Stimulated activated naive CD8-positive, alpha-beta T cell treated with anti-CD3 and anti-CD28 coated beads, Interleukin-15, Interleukin-2, amounts not matched to agents 100 U/mL and 50 U/mL, for 24 hours (primary cell): Measurements from ENCODE around the gene RHEB.

Experiments
- ATAC-seq: fragments of 150-1000 bp; cut with Tn5 transposase; one replicate; pipeline ENCODE4 v1.10.0; 2021
- DNase-seq: peaks from one replicate; pipeline ENCODE4 v3.0.0; 2021

Gene RHEB

DNA sequence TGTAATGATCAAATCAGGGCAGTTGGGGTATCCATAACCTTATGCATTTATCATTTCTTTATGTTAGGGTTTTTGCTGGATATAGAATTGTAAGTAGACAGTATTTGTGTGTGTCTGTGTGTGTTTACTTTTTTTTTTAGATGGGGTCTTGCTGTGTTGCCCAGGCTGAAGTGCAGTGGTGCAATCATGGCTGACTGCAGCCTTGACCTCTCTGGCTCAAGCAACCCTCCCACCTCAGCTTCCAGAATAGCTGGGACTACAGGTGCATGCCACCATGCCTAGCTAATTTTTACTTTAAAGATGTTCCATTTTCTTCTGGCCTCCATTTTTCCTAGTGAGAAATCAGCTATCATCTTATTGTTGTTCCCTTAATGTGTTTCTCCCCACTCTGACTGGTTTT, 10.1 kb upstream of the RHEB start:
- DNase-seq (no peak), ATAC-seq (no peak)

DNA sequence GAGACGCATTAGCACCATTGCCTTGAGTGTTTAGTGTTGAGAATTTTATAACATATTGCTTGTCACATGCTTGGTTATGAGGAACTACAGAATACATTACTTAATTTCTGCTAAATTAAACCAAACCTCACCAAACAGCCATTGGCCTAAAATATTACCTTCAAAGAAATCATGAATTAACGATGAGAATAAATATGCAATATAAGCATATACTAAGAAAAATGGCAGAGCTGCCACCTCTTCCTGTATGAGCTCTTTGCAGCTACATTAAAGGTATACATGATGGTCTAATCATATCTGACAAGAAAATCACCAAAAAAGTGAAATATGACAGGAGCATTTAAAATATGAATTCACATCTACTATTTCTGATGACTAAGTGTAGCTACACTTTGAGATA, 5.2 kb upstream of the RHEB start:
- no peak for ATAC-seq
- no peak for DNase-seq

DNA sequence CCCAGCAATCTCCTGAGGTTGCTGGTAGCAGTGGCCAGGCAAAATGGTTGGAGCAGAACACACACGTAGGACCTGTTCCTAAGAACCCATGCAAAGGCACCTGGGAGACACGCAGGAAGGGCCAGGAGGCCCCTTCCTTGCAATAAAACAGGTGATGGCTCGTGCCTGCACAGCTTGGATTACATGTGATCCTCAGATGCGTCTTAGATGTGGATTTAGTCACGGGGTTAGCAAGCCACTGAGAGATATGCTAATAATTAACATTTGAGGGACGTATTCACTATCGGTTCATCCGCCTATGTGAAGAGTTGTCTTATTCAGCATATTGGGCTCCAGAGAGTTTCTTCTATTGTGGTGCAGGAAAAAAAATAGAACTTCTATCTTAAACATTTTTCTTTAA, 4.6 kb upstream of the RHEB start:
- ATAC-seq (no peak), DNase-seq (no peak)

DNA sequence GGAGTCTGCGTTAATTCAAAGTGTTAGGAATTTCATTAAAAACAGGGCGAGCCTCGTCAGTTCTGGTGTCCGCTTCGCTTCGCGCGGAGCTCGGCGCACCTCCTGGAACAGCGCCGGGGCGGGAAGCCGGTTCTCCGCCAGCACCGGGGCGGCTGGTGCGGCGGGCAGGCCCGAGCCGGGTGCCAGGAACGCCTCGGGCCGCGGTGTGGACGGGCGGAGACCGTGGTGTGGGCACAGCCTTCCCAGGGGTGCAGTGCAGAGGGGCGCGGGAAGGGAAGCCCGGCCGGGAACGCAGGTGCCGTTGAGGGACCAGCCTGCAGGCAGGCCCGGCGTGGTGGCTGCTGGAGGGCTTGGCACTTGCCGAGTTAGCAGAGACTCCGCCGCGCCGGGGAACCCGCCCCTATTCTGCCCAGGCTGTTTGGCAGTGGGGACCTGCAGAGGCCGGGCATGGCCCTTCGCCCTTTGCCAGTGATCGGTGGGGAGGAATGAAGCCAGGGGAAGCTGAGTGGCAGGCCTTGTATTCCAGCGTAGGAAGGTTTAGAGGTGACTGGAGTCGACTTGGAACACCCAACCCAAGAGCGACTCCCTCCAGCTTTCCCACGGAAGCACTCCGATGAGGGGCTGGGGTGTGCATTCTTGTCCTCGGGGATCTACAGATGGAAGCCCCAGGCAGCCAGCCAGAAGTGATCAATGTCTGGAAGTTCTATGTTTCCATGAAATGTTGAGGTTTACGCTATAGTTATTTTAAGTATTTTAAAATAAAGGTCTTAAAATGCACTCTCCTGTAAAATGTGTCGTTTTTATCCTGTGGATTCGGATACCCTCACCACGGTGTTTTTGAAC, 945 bp upstream of the RHEB start:
- DNase-seq (peak; percentile 57), ATAC-seq (no peak)

DNA sequence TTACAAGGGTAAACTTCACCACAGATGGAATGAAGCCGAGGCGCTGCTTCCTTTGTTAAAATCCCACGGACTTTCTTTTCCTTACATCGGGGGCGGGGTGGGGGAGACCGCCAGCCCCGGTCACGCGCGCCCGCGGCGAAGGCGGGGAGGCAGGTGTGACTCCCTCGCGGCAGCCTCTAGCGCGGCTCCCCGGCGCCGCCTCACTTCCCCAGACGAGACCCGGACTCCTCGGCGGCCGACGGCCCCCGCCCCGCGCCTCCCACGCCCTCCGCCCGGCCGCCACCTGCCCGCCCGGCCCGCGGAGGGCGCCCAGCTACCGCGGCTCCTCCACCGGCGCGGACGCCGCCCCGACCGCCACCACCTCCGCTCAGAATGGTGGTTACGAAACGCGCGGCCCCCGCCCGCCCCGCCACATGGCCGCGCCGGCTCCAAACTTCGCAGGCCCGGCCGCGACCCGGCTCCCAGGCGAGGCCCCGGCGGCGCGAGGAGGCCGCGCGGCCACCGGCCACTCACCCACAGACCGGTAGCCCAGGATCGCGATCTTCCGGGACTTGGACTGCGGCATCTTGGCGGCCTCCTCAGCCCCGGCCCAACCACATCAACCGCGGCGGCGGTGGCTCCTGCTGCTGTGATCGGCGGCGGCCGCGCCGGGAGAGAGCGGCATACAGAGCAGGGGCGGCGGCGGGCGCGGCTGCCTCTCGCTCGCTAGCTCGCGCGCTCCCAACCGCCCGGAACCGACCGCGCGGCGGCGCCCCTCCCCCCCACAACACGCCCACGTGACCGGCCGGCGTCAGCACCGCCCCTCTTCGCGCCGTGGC, 539 bp downstream of the RHEB start:
- ATAC-seq, result peak; percentile 69
- DNase-seq, result peak; percentile 69

DNA sequence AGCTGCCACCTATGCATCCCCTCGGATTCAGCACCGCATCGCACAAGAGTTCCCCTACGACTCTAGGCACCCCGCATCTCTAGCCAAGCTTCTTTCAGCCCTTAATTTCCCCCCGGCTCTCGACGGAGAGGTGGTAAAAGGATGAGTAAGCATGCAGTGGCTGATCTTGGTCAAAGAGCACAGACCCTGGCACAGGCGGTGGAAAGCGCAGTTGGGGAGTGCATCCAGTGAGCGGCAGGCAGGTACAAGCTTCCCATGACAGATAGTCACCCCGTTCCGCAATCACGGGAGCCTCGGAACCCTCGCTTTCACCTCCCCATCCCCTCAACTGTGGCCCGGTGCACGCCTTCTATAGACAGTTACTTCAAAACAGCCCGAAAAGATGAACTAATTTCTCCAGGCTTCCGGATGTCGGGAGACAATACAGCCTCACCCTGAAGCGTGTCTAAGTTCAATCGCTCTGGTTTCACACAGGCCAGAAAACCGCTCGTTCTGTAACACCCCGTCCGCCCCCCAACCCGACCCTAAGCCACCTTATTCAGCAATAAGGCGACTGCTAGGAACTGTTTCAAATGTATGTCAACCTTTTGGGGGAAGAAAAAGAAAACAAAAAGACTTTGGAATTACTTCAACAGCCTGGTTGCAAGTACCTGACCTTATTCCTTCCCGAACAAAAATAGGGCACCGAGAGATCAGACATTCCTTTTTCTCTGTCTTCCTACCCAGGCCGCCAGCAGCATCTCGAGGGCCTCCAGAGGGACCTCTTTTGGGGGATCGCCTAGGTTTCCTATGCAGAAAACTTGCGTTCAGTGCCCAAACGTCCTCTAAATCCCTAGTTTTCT, 1.4 kb downstream of the RHEB start:
- DNase-seq (peak; percentile 70), ATAC-seq (peak; percentile 44)

DNA sequence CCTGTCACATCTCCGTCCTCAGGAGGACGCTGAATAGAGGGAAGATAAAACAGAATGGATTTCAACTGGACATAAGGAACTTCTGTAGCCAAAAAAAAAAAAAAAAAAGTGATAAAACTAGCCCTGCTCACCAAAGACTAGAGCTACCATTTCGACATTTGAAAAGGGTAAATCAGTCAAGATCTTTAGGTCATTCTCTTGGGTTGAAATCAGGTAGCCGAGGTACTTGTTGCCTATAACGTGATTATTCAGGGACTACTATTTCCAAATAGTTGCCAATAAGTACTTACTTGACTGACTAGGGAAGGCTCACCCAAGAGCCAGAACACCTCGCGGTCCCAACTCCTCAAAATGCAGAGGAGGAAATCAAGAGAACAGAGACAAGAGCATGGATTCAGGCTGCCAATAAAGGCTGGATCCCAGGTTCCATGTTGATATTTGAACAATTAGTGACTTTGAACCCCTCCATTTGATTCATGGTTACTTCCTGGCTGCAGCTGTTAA, 2.0 kb downstream of the RHEB start:
- DNase-seq, result no peak
- ATAC-seq, result no peak

DNA sequence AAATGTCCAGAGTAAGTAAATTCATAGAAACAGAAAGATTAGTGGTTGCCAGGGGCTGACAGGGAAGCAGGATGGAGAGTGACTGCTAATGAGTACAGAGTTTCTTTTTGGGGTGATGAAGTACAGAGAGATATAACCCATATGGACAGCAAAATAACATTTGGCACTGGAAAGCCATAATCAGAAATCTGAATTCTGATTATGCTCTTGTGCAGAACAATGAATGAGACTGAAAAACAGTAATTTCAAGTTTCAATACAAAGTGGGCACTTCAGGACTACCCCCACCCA, 4.5 kb downstream of the RHEB start:
- DNase-seq (no peak), ATAC-seq (no peak)

DNA sequence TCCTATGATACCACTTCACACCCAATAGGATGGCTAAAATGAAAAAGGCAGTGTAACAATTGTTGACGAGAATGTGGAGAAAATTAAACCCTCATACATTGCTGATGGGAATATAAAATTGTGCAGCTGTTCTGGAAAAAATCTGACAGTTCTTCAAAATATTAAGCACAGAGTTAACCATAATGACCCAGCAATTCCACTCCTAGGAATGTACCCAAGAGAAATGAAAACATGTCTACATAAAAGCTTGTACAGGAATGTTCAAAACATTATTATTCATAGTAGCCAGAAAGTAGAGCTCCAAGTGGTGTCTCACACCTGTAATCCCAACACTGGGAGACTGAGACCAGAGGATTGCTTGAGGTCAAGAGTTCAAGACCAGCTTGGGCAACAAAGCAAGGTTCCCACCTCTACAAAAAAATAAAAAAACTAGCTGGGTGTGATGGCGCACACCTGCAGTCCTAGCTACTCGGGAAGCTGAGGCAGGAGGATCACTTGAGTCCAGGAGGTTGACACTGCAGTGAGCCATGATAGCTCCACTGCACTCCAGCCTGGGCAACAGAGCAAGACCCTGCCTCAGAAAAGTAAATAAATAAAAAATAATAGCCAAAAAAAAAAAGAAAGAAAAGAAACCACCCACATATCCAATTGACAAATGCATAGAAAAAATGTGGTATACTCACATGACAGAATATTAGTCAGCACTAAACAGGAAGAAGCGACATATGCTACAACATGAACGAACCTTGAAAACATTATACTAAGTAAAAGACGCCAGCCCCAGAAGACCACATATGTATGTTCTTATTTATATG, 5.0 kb downstream of the RHEB start:
- ATAC-seq (no peak), DNase-seq (no peak)

DNA sequence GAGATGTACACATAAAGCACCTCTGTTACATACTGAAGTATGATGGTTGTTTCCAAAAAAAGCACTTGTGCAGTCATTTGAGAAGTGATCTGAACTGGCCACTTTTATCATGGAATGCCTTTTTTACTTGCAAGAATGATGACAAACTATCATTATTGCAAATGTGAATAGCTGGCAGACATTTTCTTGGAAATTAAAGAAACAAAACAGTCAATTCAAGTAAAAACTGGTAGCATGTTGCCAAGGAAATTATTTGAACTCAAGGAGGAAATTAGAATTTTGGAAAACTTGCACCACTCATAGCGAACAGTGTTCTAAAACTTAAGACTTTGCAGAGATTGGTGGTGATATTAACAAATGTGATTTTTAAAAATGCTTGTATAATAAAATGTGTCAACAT, 6.6 kb downstream of the RHEB start:
- ATAC-seq (no peak), DNase-seq (no peak)

DNA sequence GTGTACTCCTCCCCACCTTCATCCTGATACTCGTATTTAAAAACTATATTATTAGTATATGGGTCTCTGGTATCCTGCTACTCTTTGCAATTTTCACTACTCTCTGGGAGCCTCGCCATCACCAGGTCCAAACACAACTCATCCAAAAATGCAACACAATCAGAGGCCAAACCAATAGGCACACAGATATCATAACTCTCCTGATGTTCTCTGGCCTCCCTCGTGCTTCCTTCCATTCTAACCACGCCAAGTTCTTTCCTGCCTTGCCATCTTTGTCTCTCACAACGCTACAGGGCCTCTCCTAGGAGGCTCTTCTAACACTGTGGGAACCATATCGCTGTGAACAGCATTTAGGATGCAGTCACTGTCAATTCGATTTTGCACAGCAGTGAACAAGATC, 7.3 kb downstream of the RHEB start:
- no peak for ATAC-seq
- DNase-seq, result no peak

DNA sequence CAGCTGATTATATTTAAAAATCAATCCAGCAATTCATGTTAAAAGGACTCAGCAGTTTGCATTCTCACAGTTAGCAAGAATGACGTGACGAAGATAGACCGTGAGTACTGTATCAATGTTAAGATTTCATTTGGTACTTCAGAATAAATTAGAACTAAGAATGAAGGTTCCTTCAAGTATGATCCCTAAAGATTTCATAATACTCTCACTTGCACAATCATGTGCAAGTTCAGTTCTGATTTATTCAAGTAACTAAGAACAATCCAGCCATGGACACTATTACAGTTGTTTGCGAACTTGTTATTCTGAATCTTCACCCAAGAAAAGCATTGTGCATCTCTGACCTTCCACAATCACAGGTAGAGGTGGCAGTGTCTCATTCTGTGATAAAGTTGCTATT, 7.7 kb downstream of the RHEB start:
- ATAC-seq, result no peak
- DNase-seq, result no peak

DNA sequence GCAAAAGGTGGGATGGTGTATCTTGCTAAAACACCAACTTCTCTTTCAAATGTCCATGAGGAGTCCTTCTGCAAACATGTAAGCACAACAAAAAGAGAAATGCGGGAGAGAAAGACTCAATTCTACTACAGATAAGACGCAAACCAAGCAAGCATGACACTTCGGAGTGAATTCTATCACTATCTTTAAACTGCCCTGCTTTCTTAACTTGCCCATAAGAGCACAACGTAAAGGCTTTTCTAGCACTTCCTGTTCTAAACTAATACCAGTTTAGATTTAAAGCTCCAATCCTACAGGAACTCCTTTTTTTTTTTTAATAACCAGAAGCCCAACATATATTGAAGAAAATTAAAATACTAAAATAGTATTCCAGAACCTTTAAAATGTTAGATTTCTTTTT, 8.4 kb downstream of the RHEB start:
- DNase-seq (no peak), ATAC-seq (no peak)

DNA sequence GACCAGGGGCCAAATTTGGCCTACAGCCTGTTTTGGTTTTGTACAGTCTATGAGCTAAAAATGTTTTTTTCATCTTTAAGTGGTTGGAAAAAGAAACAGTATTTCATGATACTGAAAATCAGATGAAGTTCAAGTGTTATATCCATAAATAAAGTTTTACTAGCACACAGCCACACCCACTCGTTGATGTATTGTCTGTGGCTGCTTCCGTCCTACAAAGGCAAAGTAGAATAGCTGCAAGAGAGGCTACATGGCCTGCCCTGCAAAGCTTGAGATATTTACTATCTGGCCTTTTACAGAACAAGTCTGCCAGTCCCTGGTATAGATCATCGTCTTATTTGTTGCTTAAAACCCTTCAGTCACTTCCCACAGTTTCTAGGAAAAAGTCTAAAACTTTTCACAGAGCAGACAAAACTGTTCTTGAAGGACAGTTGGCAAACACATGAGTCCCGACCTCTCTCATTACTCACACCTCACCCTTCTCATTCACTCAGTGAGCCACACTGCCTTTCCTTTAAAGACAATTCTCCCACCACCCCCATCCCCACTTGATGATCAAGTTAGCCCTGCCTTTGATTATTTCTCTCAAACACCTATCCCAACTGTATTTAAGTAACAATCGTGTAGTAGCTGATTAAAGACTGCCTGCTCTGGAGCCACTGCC, 9.9 kb downstream of the RHEB start:
- DNase-seq, result no peak
- ATAC-seq, result peak; percentile 17

DNA sequence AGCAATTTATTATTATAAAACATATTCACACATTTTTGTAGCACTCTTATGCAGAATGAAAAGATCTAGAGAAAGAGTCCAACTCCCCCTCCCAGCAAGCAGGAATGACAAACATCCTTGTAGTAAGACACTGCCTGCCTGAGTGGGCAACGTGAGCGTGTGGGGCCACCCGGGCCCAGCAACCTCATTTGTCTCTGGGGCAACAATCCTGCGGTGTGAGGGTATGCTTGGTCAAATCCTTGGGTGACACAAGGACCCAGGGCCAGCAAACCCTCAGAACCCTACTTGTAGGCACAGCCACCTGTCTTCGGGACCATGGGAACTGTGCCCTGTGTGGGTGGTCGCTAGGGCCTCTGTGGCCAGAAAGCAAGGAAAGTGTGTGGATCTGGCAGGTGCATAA, 10.7 kb downstream of the RHEB start:
- ATAC-seq, result no peak
- no peak for DNase-seq

DNA sequence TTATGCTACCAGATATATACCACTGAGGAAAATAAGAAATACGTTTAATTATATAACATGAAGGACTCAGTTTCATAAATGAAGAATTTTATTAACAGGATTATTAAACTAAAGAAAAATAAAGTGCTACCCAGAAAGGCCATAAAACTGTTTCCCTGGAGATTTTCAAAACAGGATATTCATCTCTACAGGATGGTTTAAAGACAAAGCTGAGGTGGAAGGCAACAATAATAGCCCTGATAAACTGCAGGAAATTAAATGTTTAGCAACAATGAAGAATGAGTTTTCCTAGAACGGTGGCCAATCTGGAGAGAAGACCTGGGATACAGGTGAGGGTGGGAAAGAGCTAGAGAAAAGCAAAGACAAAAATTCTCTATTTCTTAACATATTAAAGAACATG, 11.9 kb downstream of the RHEB start:
- ATAC-seq (no peak), DNase-seq (no peak)

DNA sequence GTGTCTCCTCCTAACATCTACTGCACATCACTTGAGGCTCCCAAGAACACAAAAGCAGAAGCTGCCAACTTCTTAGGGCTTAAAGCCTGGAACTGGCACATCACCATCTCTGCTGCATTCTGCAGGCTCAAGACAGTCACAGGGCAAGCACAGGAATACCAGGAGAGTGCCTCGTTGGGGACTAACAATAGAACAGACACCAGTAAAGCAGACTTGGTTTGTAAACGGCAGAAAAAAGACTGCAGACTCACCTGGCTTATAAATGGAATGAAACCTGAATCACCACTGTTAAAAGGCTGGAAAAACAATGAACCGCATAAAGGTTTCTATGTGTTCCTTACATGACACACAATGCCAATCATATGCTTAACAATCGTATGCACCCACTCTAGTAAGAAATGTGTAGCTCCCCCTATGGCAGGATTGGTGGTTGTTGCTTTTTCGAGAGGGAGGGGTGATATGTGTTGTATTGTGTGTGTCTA, 12.8 kb downstream of the RHEB start:
- ATAC-seq (no peak), DNase-seq (no peak)

DNA sequence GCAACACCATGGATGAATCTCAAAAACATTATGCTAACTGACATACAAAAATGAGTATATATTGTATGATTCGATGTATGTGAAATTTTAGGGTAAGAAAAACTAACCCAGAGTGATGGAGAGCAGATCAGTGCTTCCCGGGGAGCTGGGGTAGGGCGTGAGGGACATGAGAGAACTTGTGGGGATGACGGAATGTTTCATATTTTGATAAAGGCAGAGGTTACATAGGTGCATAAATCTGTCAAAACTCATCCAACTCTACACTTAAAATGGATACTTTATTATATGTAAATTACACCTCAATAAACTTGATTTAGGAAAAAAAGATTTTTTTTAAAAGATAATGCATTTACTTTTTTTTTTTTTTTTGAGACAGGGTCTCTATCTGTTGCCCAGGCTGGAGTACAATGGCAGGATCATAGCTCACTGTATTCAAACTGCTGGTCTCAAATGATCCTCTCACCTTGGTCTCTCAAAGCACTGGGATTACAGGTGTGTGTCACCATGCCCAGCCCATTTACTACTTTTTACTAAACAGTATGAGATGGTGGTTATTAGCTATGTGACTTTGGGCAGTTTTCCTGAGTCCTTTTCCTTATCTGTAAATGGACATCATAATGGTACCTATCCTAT, 13.7 kb downstream of the RHEB start:
- no peak for ATAC-seq
- no peak for DNase-seq

DNA sequence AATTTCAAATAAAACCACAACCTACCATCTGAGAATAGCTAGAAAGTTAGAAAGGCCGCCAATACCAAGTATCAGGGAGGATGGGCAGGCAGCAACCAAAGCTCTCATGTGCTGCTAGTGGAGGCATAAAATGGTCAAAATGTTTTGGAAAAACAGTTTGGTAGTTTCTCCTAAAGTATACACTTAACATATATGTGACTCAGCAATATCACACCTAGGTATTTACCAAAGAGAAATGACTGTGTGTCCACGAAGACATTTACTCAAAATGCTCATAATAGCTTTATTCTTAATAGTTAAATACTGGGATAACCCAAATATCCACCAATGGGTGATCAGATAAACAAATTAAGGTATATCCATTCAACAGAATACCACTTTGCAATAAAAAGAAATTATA, 14.3 kb downstream of the RHEB start:
- DNase-seq, result no peak
- peak; percentile 52 for ATAC-seq

DNA sequence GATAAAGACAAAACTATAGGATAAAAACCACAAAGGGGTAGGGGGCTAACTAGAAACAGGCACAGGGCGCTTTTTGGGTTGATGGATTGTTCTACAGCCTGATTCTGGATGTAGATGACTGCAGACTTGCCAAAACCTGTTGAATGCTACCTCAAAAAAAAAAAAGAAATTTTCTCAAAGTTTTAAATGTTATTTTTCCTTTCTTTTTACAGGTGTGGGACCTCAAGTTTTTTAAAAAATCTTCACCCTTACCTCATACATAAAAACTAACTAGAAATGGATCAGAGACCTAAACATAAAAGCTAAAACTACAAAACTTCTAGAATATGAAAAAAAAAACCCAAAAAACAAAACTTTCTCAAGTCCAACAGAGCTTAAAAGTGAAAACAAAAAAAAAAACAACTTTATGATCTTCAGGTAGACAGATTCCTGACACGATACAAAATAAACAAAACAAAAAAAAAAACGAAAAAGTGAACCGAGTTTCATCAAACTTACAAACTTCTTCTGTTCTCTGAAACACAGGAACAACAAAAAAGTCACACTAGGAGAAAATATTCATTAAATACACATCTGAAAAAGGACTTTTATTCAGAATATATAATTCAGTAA, 14.9 kb downstream of the RHEB start:
- no peak for DNase-seq
- no peak for ATAC-seq
